Fibroblast of lung (primary cell): ENCODE measurements around the gene VAMP4.

Source experiments
- EZH2 ChIP-seq: IDR thresholded peaks from 2 replicates; pipeline ENCODE4 v1.5.1; 2012; ENCODE audit warnings: low read length, control low read depth, mild to moderate bottlenecking; ENCODE audit errors: missing control alignments
- TF ChIP-seq, protein P1 (sequence below), 2 donors: IDR thresholded peaks in 1 of 2; conservative IDR thresholded peaks in 1 of 2; 1 replicate in 1 of 2; 2 replicates in 1 of 2; pipeline ENCODE4 v1.5.1; 2011 to 2012; ENCODE audit warnings: low read length in 2 of 2, control low read depth in 1 of 2, inconsistent platforms in 1 of 2, low read depth in 1 of 2, mild to moderate bottlenecking in 1 of 2

DNA sequence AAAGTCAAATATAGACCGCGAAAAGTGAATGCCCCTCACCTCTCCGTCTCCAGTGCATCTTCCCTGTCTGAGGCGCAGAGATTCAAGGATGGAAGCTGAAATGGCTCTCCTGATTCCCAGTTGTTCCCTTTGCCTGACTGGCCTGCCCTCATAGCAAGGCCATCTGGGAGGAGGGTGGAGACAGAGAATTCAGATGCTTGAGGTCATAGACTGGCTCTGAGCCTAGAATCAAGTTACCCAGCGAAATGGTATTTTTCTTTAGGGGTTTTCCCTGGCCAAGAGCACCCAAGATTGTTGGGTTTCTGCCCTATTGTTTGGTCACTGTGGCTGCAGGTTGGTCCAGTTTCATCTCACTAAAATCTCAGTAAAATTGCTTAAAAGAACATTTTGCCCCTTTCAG lies 46.8 kb upstream of the VAMP4 start:
- TF ChIP-seq, protein P1, sequence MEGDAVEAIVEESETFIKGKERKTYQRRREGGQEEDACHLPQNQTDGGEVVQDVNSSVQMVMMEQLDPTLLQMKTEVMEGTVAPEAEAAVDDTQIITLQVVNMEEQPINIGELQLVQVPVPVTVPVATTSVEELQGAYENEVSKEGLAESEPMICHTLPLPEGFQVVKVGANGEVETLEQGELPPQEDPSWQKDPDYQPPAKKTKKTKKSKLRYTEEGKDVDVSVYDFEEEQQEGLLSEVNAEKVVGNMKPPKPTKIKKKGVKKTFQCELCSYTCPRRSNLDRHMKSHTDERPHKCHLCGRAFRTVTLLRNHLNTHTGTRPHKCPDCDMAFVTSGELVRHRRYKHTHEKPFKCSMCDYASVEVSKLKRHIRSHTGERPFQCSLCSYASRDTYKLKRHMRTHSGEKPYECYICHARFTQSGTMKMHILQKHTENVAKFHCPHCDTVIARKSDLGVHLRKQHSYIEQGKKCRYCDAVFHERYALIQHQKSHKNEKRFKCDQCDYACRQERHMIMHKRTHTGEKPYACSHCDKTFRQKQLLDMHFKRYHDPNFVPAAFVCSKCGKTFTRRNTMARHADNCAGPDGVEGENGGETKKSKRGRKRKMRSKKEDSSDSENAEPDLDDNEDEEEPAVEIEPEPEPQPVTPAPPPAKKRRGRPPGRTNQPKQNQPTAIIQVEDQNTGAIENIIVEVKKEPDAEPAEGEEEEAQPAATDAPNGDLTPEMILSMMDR (conservative IDR thresholded peaks at IDR 0.05 in 1 of 2, IDR thresholded peaks at IDR 0.05 in 1 of 2; ENCODE audit: low read depth in 1 of 2, low read length in 2 of 2), result no peak
- TF ChIP-seq EZH2, result no peak
